Muscle layer of duodenum (tissue), 2 donors: ENCODE measurements around the gene TMEM256.
A peak's percentile ranks its signal among the peaks of the same experiment; 100 is the strongest.

ENCODE experiments used
- H3K27ac ChIP-seq: one replicate; pipeline ENCODE4 v1.7.0; 2013; ENCODE audit warnings: mild to moderate bottlenecking, low read length
- H3K27me3 ChIP-seq: one replicate; pipeline ENCODE4 v1.7.0; 2013; ENCODE audit warnings: low read depth, mild to moderate bottlenecking, control low read depth, low read length
- H3K36me3 ChIP-seq, 2 donors: one replicate each; pipeline ENCODE4 v1.7.0; 2013; ENCODE audit warnings: low read length in 2 of 2, control low read depth in 1 of 2, mild to moderate bottlenecking in 1 of 2; ENCODE audit not compliant: insufficient read depth in 2 of 2, control insufficient read depth in 1 of 2
- H3K4me1 ChIP-seq, 2 donors: one replicate each; pipeline ENCODE4 v1.7.0; 2013; ENCODE audit warnings: low read length in 2 of 2, mild to moderate bottlenecking in 2 of 2, control low read depth in 1 of 2, moderate library complexity in 1 of 2; ENCODE audit not compliant: insufficient read depth in 2 of 2, control insufficient read depth in 1 of 2
- H3K4me3 ChIP-seq, 2 donors: one replicate each; pipeline ENCODE4 v1.7.0; 2013; ENCODE audit warnings: low read length in 2 of 2, low read depth in 1 of 2, mild to moderate bottlenecking in 1 of 2
- H3K9me3 ChIP-seq, 2 donors: one replicate each; pipeline ENCODE4 v1.7.0; 2013; ENCODE audit warnings: low read length in 2 of 2, control low read depth in 1 of 2, mild to moderate bottlenecking in 1 of 2; ENCODE audit not compliant: control insufficient read depth in 1 of 2
- donor health status: healthy.

Gene TMEM256

DNA sequence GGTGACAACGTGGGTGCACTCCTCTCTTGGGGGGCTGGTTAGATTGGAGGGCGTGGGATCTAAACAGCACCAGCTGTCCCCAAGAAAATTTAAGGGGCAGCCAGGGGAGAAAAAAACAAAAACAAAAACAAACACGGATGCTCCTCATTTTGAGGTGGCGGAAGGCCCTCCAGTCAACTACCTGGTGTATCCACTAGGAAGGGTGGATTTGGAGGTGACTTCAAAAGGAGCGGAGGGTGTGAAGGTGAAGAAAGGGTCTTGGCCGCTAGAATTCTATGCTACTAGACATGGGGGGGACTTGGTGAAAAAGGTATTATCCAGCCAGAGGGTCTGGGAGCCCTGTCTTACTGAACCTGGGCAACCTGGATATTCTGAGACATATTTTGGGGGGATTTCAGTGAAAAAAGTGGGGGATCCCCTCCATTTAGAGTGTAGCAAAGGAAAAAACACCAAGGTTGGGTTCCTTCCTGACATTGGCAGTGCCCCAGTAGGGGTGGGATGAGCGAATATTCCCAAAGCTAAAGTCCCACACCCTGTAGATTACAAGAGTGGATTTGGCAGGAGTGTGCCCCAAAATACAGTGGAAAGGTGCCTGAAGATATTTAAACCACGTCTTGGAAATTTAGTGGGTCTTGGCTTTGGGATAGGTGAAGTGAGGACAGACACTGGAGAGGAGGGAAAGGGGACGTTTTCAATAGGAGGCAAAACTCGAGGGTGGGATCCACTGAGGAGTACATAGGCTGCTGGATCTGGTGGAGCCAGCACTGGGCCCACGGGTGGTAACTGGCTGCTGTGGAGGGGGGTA is 35.0 kb upstream of the TMEM256 start:
- no peak overlapping the region for H3K27ac ChIP-seq
- H3K9me3 ChIP-seq, result no peaks in the 10 kb centered on the region
- peaks cover 38% of the 10 kb centered on the region for H3K27me3 ChIP-seq
- H3K4me3 ChIP-seq, result peak overlapping the region in 1 of 2 donors; percentile 30
- H3K4me1 ChIP-seq, result peaks cover 8 to 51% of the 10 kb centered on the region in 2 donors
- H3K36me3 ChIP-seq, result no peaks in the 10 kb centered on the region

DNA sequence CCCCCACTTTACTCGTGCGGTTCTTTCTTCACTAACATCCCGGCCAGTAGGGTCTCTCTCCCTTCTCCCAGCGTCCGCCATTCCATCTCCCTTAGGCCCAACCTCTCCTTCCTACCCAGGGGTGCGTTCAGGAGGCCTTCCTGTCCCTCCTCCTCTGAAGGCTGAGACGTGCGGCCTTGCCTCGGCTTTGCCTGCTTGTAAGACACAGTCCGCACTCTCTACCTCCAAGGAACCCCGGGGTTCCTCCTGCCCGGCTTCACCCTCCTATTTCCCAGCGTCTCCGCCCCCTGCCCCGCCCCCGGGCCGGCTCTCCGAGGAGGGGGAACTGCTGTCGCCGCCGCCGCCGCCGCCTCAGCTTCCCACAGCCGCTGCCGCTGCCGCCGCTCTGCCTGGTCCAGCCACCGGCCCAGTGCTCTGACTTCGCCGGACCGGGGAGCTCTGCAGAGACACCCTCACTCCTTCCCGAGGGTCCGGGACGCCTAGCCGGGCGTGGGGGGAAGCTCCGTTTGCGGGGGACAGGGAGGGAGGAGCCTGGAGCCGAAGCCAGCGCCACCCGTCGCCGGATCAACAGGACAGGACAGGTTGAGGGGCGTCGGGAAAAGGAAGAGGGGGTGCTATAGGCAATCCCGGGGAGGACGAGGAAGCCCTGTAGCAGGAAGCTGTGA is 34.2 kb upstream of the TMEM256 start:
- Histone ChIP-seq H3K27ac (no peak overlapping the region), H3K4me1 (peaks cover 8 to 51% of the 10 kb centered on the region in 2 donors), H3K36me3 (no peaks in the 10 kb centered on the region), H3K27me3 (peaks cover 38% of the 10 kb centered on the region), H3K4me3 (peak overlapping the region; percentile 37 to 61), H3K9me3 (no peaks in the 10 kb centered on the region)

DNA sequence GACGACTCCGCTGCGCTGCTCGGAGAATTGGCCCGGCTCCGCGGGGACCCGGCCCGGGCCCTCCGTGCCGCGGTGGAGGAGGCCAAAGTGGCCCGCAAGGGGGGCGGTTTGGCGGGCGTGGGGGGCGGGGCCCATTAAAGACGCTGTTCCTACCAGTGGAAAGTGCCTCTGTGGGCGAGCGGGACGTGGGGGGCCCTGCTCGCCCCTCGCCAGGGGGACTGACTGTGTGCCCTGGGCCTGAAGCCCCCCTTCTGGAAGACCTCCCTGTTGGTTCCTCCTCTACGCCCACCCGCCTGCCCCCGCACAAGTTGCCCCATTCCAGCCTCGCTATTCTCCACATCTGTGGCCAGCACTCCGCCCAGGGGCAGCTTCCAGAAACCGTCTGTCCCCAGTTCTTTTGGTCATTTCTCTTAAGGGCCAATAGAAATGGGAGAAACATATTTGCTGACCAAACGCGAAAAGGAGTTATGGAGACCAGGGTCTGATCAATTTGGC is 33.5 kb upstream of the TMEM256 start:
- peaks cover 8 to 51% of the 10 kb centered on the region in 2 donors for H3K4me1 ChIP-seq
- no peaks in the 10 kb centered on the region for H3K9me3 ChIP-seq
- peaks cover 38% of the 10 kb centered on the region for H3K27me3 ChIP-seq
- H3K27ac ChIP-seq, result no peak overlapping the region
- peak overlapping the region; percentile 37 to 61 for H3K4me3 ChIP-seq
- no peaks in the 10 kb centered on the region for H3K36me3 ChIP-seq

DNA sequence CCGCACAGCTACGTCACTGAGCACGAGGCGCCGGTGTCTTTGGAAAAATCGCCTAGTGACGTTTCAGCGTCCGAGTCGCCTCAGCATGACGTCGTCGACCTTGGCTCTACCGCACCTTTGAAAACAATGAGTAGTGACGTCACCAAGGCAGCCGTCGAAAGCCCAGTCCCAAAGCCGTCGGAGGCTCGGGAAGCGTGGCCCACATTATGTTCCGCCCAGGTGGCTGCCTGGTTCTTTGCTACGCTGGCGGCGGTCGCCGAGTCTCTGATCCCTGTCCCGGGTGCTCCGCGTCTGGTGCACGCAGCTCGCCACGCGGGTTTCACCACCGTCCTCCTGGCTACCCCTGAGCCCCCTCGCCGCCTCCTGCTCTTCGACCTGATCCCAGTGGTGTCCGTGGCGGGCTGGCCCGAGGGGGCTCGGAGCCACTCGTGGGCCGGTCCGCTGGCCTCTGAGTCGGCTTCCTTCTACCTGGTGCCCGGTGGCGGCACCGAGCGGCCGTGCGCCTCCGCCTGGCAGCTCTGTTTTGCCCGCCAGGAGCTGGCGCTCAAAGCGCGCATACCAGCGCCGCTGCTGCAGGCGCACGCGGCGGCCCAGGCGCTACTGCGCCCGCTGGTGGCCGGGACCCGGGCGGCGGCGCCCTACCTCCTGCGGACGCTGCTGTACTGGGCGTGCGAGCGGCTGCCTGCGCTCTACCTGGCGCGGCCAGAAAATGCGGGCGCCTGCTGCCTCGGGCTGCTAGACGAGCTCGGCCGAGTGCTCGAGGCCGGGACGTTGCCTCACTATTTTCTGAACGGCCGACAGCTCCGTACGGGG is 32.9 kb upstream of the TMEM256 start:
- Histone ChIP-seq H3K36me3 (no peaks in the 10 kb centered on the region), H3K4me3 (peak overlapping the region; percentile 61 to 79), H3K27ac (peak overlapping the region; percentile 72), H3K4me1 (peaks cover 8 to 51% of the 10 kb centered on the region in 2 donors), H3K27me3 (peaks cover 38% of the 10 kb centered on the region), H3K9me3 (no peaks in the 10 kb centered on the region)

DNA sequence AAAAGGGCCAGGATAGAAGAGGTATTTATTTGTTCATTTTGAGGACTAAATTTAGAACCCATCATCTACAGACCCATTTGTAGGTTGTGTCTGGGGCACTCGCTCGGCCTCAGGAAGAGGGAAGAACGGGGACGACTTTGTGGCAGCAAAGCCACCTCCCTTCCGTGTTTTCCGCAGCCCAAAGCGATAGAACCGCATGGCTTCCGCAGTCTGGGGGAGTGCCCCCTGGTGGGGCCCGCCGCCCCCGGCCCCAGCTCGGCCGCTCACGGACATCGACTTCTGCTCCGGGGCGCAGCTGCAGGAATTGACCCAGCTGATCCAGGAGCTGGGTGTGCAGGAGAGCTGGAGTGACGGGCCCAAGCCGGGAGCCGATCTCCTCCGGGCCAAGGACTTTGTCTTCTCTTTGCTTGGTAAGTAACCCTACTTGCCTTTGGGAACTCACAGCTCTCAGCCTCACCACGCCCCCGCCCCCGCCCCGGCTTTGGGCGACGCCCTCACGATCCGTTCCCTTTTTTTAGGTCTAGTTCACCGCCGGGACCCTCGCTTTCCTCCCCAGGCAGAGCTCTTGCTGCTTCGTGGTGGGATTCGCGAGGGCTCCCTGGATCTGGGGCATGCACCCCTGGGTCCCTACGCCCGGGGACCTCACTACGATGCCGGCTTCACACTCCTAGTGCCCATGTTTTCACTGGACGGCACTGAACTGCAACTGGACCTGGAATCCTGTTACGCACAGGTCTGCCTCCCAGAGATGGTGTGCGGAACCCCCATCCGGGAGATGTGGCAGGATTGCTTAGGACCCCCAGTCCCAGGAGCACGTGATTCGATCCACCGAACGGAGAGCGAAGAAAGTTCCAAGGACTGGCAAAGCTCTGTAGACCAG is 32.0 kb upstream of the TMEM256 start:
- Histone ChIP-seq H3K4me3 (peak overlapping the region; percentile 61 to 79), H3K27ac (peak overlapping the region; percentile 72), H3K36me3 (no peaks in the 10 kb centered on the region), H3K4me1 (peaks cover 8 to 51% of the 10 kb centered on the region in 2 donors), H3K9me3 (no peaks in the 10 kb centered on the region), H3K27me3 (peaks cover 32% of the 10 kb centered on the region)

DNA sequence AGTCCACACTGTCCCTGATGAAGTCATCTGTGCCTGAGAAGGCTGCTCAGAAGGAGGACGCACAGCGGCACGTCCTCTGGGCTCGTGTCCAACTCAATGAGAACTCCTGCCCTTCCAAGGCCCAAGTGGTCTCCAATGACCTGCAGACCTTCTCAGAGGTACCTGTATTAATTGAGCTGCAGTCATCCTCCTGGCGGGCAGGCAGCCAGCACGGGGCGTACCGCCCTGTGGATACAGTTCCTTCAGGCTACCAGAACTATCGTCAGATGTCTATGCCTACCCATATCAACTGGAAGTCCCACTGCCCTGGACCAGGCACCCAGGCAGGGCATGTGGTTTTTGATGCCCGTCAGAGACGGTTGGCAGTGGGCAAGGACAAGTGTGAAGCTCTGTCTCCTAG is 28.4 kb upstream of the TMEM256 start:
- H3K27ac ChIP-seq, result no peak overlapping the region
- H3K27me3 ChIP-seq, result peaks cover 5% of the 10 kb centered on the region
- peaks cover 4 to 23% of the 10 kb centered on the region in 2 donors for H3K4me1 ChIP-seq
- H3K36me3 ChIP-seq, result no peaks in the 10 kb centered on the region
- no peaks in the 10 kb centered on the region for H3K9me3 ChIP-seq
- H3K4me3 ChIP-seq, result no peak overlapping the region

DNA sequence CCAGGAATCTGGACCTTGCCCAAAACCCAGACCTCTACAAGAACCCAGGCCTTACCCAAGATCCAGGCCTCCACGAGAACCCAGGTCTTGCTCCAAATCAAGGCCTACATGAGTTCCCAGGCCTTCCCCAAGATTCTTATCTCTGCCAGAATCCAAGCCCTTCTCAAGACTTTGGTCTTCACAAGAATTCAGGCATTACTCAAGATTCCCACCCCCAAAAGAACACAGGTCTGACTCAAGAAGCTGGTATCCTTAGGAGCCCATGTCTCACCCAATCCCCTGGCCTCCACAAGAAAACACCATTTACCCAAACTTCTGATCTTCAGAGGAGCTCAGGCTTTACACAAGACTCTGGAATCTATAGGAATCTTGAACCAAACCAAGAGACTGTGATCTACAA is 27.3 kb upstream of the TMEM256 start:
- no peaks in the 10 kb centered on the region for H3K9me3 ChIP-seq
- H3K4me3 ChIP-seq, result no peak overlapping the region
- peaks cover 4 to 13% of the 10 kb centered on the region in 2 donors for H3K4me1 ChIP-seq
- peaks cover 5% of the 10 kb centered on the region for H3K27me3 ChIP-seq
- H3K36me3 ChIP-seq, result no peaks in the 10 kb centered on the region
- no peak overlapping the region for H3K27ac ChIP-seq

DNA sequence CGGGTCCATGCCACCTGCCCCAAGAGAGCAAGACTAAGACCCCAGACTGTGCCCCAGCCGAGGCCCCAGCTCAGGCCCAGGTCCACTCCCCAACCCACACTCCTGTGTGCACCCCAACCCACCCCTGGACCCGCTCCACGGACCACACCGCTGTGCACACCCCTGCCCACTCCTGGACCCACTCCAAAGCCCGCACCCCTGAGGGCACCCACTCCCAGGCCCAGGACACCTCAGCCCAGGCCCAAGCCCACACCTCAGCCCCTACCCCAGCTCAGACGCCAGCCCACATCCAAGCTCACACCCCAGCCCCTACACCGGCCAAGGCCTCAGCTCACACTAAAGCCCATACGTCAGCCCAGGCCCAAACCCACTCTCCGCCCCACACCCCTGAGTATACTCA is 25.8 kb upstream of the TMEM256 start:
- H3K36me3 ChIP-seq, result no peaks in the 10 kb centered on the region

DNA sequence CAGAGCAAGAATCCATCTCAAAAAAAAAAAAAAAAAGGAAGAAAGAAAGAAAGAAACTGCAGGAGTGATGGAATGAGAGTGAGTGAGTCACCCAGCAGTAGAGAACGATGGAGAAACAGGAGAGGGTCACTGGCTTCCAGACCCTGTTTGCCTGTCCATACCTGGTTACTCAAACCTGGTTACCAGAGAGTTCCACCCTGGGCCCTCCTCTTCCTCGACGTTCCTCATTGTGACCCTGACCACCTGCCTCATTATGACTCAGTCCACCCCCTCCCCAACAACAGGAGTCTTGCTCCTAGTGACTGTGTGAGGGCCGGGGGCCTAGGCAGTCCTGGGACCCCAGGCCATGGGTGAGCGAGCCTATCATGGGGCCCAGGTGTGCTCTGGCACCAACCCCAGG is 24.7 kb upstream of the TMEM256 start, which contains the start of gene SPEM3:
TSS of gene SPEM3 (plus strand) at position 301 of the 400 bp plus-strand sequence. CDS start at position 347, 46 bp downstream.
- Histone ChIP-seq H3K9me3 (no peaks in the 10 kb centered on the region), H3K36me3 (no peaks in the 10 kb centered on the region), H3K4me1 (no peaks in the 10 kb centered on the region), H3K27me3 (no peaks in the 10 kb centered on the region), H3K4me3 (no peak within 1 kb of the TSS), H3K27ac (no peak within 1 kb of the TSS)

More for the DNA sequence above, 25.8 kb upstream of the TMEM256 start:
- H3K27me3 ChIP-seq, result no peaks in the 10 kb centered on the region
- H3K9me3 ChIP-seq, result no peaks in the 10 kb centered on the region
- no peaks in the 10 kb centered on the region for H3K4me1 ChIP-seq
- no peak overlapping the region for H3K27ac ChIP-seq
- H3K4me3 ChIP-seq, result no peak overlapping the region

DNA sequence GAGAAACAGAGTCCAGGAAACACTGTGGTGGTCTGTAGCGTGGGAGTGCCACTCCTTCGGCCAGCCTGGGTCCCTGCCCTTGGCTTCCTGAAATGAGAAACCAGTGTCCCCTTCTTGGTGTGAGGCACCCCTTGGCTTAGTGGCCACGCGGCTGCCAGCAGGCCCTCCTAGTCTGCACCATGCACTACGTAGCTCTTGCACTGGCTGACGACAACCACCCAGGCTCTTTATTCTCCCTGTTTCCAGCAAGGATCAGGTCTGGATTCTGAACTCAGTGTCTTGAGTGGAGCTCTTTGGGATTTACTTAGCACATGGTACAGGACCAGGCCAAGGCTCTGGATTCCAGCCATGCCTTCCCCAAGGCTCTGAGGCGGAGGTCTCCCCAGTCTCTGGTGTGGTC is 23.7 kb upstream of the TMEM256 start:
- Histone ChIP-seq H3K4me1 (no peaks in the 10 kb centered on the region), H3K9me3 (no peaks in the 10 kb centered on the region), H3K36me3 (no peaks in the 10 kb centered on the region), H3K27me3 (no peaks in the 10 kb centered on the region), H3K4me3 (no peak overlapping the region), H3K27ac (no peak overlapping the region)
